GM11168 (cell line): ENCODE data around the gene NRP2.

ENCODE experiments used
- in situ Hi-C: fragments of 300-500 bp; cut with MboI; formaldehyde crosslinking; loops from one replicate; pipeline ENCODE4 v1.12.0; 2022; ENCODE audit warnings: low sequenced_read_pairs; ENCODE audit not compliant: unreplicated experiment

NRP2 gene

GRCh38 chr2:205768815-205769494 is 86.7 kb downstream of the NRP2 start:
- in situ Hi-C loops, result no loop called here

- in situ Hi-C loops, result no loop called here
Observed at GRCh38 chr2:205769495-205769850, 87.2 kb downstream of the NRP2 start.

- in situ Hi-C loops, result no loop called here
Observed at GRCh38 chr2:205769879-205770278, 87.6 kb downstream of the NRP2 start.

GRCh38 chr2:205770577-205770976 is 88.3 kb downstream of the NRP2 start:
- in situ Hi-C loops, result no loop called here

- in situ Hi-C loops, result no loop called here
Observed at GRCh38 chr2:205771031-205771430, 88.7 kb downstream of the NRP2 start.

GRCh38 chr2:205771666-205772065 is 89.4 kb downstream of the NRP2 start:
- in situ Hi-C loops, result no loop called here

- in situ Hi-C loops, result no loop called here
Observed at GRCh38 chr2:205772983-205773382, 90.7 kb downstream of the NRP2 start.

- in situ Hi-C loops, result no loop called here
Observed at GRCh38 chr2:205773989-205774388, 91.7 kb downstream of the NRP2 start.

- in situ Hi-C loops, result no loop called here
Observed at GRCh38 chr2:205775097-205775877, 93.0 kb downstream of the NRP2 start.

- in situ Hi-C loops, result no loop called here
Observed at GRCh38 chr2:205776139-205776538, 93.8 kb downstream of the NRP2 start.

- in situ Hi-C loops, result no loop called here
Observed at GRCh38 chr2:205776720-205777119, 94.4 kb downstream of the NRP2 start.

GRCh38 chr2:205778356-205778755 is 96.1 kb downstream of the NRP2 start:
- in situ Hi-C loops, result no loop called here

GRCh38 chr2:205780645-205781044 is 98.3 kb downstream of the NRP2 start:
- in situ Hi-C loops, result no loop called here

- in situ Hi-C loops, result no loop called here
Observed at GRCh38 chr2:205781244-205781931, 99.1 kb downstream of the NRP2 start.

- in situ Hi-C loops, result no loop called here
Observed at GRCh38 chr2:205782941-205783340, 100.6 kb downstream of the NRP2 start.

- in situ Hi-C loops, result no loop called here
Observed at GRCh38 chr2:205783872-205784499, 101.7 kb downstream of the NRP2 start.

- in situ Hi-C loops, result no loop called here
Observed at GRCh38 chr2:205785507-205786260, 103.4 kb downstream of the NRP2 start.

- in situ Hi-C loops, result no loop called here
Observed at GRCh38 chr2:205786976-205787375, 104.7 kb downstream of the NRP2 start.

GRCh38 chr2:205787761-205788160 is 105.5 kb downstream of the NRP2 start:
- in situ Hi-C loops, result no loop called here

GRCh38 chr2:205789906-205790305 is 107.6 kb downstream of the NRP2 start:
- in situ Hi-C loops, result no loop called here
